Activated naive CD4-positive, alpha-beta T cell treated with anti-CD3 and anti-CD28 coated beads, Interleukin-2, amount 10 ng/mL, durations not matched to agents 7 days and 5 days (primary cell): ENCODE measurements around the gene PASD1.
"Not testable (repeated sequence)": the region's sequence is repeated elsewhere in the genome, so short reads cannot be mapped to it uniquely, and the experiment has no call there.

Experiments
- CTCF ChIA-PET: fragments of 350-600 bp; sonication (Branson Sonifier 250); formaldehyde crosslinking; loops from one replicate; lab custom pipeline; 2021; ENCODE audit warnings: antibody characterized with exemption; lab: Charles Lee
- DNase-seq: peaks from one replicate; pipeline ENCODE4 v3.0.0-alpha.2; 2020
- H3K27ac Mint-ChIP-seq: one replicate; pipeline ENCODE4 v1.8.0; 2021; ENCODE audit warnings: mild to moderate bottlenecking, moderate library complexity, mixed read lengths
- H3K27me3 Mint-ChIP-seq: one replicate; pipeline ENCODE4 v1.8.0; 2021; ENCODE audit warnings: mild to moderate bottlenecking, mixed read lengths
- H3K36me3 Mint-ChIP-seq: one replicate; pipeline ENCODE4 v1.8.0; 2021; ENCODE audit warnings: mixed read lengths
- H3K4me1 Mint-ChIP-seq: one replicate; pipeline ENCODE4 v1.8.0; 2021; ENCODE audit warnings: mixed read lengths
- H3K4me3 Mint-ChIP-seq: one replicate; pipeline ENCODE4 v1.8.0; 2021; ENCODE audit warnings: mild to moderate bottlenecking, moderate library complexity, mixed read lengths
- H3K9me3 Mint-ChIP-seq: one replicate; pipeline ENCODE4 v1.8.0; 2021; ENCODE audit warnings: mixed read lengths

The PASD1 gene

DNA sequence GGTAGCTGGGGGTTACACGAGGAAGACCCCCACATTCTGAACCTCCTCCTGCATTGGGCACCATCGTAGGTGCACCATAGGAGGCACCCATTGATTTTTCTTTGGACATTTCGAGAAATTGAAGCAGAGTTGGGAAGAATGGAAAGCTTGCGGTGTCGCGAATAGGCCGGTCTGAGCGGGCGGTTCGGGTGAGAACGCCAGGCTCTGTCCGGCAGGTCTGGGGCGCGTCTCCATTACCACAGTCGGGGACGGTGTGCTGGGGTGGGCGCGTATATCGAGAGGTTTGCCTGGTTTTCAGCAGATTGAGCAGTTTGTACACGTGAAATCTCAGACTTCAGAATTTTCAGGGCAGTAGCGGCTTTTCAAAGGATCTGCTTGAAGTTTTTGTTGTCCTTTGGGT lies 560 bp downstream of the PASD1 start:
- no peak overlapping the region for H3K27ac Mint-ChIP-seq
- H3K4me1 Mint-ChIP-seq = no peaks in the 10 kb centered on the region
- no peaks in the 10 kb centered on the region for H3K9me3 Mint-ChIP-seq
- CTCF ChIA-PET = no interaction called here
- no peak for DNase-seq
- H3K36me3 Mint-ChIP-seq = no peaks in the 10 kb centered on the region
- no peak overlapping the region for H3K4me3 Mint-ChIP-seq
- no peaks in the 10 kb centered on the region for H3K27me3 Mint-ChIP-seq

DNA sequence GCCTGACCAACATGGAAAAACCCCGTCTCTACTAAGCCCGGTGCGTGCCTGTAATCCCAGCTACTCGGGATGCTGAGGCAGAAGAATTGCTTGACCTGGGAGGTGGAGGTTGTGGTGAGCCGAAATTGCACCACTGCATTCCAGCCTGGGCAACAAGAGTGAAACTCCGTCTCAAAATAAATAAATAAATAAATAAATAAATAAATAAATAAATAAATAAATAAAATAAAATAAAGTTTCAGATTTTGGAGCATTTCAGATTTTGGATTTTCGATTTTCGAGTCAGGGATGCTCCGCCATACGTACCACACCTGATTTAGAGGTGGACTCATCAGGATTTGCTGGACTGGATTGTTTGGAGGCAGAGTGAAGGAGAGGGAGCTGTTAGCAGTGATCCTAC lies 3.4 kb downstream of the PASD1 start:
- H3K36me3 Mint-ChIP-seq, CTCF ChIA-PET, H3K9me3 Mint-ChIP-seq, H3K27ac Mint-ChIP-seq, DNase-seq, H3K27me3 Mint-ChIP-seq, H3K4me3 Mint-ChIP-seq, H3K4me1 Mint-ChIP-seq: not testable (repeated sequence)

DNA sequence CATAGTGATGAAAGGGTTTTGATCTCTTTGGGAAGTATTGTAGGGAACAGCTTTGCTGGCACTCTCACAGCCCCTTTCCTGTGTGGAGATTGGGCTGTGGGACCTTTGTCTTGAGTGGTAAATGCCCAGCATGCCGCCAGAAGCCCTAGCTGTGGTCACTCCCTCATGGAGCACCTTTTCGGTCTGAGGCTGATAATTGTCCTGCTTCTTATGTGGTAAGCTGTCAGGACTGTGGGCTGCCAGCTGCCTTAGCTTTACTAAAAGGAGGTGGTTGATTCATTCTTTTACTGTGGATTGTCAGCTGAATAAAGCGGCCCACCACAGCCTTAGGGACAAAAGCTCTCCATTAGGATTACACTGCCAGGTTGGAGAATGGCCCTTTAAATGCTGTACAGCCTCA lies 7.1 kb downstream of the PASD1 start:
- H3K4me3 Mint-ChIP-seq = no peak overlapping the region
- no peak overlapping the region for H3K27ac Mint-ChIP-seq
- no peaks in the 10 kb centered on the region for H3K36me3 Mint-ChIP-seq
- CTCF ChIA-PET = no interaction called here
- no peaks in the 10 kb centered on the region for H3K9me3 Mint-ChIP-seq
- no peak for DNase-seq
- H3K4me1 Mint-ChIP-seq = no peaks in the 10 kb centered on the region
- H3K27me3 Mint-ChIP-seq = peaks cover 4% of the 10 kb centered on the region

DNA sequence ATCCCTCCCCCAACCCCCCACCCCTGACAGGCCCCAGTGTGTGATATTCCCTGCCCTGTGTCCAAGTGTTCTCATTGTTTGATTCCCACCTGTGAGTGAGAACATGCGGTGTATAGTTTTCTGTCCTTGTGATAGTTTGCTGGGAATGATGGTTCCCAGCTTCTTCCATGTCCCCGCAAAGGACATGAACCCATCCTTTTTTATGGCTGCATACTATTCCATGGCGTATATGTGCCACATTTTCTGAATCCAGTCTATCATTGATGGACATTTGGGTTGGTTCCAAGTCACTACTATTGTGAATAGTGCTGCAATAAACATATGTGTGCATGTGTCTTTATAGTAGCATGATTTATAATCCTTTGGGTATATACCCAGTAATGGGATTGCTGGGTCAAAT lies 29.9 kb downstream of the PASD1 start:
- H3K4me1 Mint-ChIP-seq, H3K27ac Mint-ChIP-seq, H3K4me3 Mint-ChIP-seq, H3K36me3 Mint-ChIP-seq, H3K27me3 Mint-ChIP-seq, H3K9me3 Mint-ChIP-seq, DNase-seq, CTCF ChIA-PET: not testable (repeated sequence)

DNA sequence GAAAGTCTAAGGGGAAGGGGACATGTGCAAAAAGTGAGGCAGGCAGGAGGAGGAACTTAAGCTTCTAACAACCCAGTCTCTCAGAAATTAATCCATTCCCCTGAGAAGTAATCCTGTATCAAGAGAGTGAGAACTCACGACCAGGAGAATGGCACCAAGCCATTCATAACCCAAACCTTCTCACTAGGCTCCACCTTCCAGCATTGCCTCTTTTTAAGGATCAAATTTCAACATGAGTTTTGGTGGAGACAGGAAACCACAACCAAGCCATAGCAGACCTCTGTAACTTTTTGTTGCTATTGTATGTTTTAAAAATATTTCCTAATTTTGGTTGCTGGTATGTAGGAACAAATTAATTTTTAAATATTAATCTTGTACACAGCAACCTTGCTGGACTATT lies 32.8 kb downstream of the PASD1 start:
- Mint-ChIP-seq H3K4me1 (no peaks in the 10 kb centered on the region), H3K9me3 (no peaks in the 10 kb centered on the region), H3K27me3 (no peaks in the 10 kb centered on the region), H3K4me3 (no peak overlapping the region), H3K27ac (no peak overlapping the region), H3K36me3 (no peaks in the 10 kb centered on the region)
- no peak for DNase-seq
- CTCF ChIA-PET = no interaction called here

DNA sequence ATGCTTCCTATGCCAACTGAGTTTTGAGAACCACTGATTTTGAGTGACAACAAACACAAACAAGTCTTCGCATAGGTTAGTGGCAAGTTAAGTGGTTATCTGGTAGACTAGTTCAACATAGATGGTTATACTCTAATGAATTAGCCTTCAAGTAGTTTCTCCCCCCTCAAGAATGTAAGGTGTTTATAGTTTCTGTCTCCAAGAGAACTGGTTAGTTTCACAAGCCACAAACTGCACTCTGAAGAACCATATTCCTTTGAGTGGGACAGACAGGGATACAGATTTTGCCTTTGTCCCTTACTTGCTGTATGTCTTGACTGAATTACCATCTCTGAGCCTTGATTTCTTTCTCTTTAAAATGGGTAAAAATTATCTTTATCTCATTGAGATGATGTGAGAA lies 41.5 kb downstream of the PASD1 start:
- Mint-ChIP-seq H3K27ac (no peak overlapping the region), H3K36me3 (no peaks in the 10 kb centered on the region), H3K9me3 (no peaks in the 10 kb centered on the region), H3K4me1 (no peaks in the 10 kb centered on the region), H3K4me3 (no peak overlapping the region), H3K27me3 (no peaks in the 10 kb centered on the region)
- CTCF ChIA-PET = no interaction called here
- no peak for DNase-seq

DNA sequence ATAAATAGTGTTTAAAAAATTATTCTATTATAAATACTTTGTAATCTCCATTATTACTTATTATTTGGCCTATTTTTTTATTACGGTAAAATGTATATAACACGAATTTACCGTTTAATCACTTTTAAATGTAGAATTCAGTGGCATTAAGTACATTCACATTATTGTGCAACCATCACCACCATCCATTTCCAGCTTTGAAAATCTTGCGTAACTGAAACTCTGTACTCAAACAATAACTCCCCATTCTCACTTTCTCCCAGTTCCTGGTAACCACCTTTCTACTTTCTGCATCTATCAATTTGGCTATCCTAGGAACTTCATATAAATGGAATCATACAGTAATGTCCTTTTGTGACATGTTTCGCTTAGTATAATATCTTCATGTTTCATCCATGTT lies 45.7 kb downstream of the PASD1 start:
- CTCF ChIA-PET = no interaction called here
- H3K27ac Mint-ChIP-seq = no peak overlapping the region
- H3K27me3 Mint-ChIP-seq = no peaks in the 10 kb centered on the region
- H3K36me3 Mint-ChIP-seq = no peaks in the 10 kb centered on the region
- no peaks in the 10 kb centered on the region for H3K9me3 Mint-ChIP-seq
- H3K4me3 Mint-ChIP-seq = no peak overlapping the region
- no peaks in the 10 kb centered on the region for H3K4me1 Mint-ChIP-seq
- no peak for DNase-seq

DNA sequence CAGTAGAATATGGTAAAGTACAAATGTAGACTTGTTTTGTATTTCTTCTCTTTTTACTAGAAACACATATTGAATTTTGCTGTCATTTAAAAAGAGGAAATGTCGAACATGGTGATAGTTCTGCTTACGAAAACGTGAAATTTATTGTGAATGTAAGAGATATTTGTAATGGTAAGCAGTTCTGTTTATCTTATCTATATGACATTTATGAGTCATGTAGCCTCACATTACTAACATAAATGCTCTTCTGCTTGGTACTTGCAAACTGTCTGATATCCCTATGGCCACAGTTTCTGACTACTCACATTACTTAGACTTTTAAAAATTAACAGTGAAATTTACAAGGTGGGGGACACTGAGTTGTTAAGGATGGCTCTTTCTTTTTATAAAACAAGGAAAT lies 57.9 kb downstream of the PASD1 start:
- no peak overlapping the region for H3K4me3 Mint-ChIP-seq
- no peak for DNase-seq
- no peaks in the 10 kb centered on the region for H3K36me3 Mint-ChIP-seq
- no peaks in the 10 kb centered on the region for H3K27me3 Mint-ChIP-seq
- no peaks in the 10 kb centered on the region for H3K4me1 Mint-ChIP-seq
- no peaks in the 10 kb centered on the region for H3K9me3 Mint-ChIP-seq
- H3K27ac Mint-ChIP-seq = no peak overlapping the region
- CTCF ChIA-PET = no interaction called here

DNA sequence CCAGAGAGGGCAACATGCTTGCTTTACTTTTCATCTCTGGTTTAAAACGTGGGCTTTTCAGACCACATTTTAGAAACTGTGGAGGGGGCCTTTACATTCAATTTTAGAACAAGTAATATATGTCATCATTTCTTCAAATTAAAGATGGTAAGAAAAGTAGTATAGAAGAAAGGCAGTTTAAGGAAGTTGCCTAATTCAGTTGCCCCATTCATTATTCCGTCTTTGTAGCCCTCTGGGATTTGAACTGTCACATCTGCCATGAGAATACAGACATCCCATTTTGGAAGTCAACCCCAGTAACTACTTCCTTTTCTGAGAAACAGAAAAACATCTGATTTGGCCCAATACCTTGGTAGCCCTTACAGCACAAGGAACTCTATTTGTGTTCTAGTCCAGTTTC lies 61.2 kb downstream of the PASD1 start:
- no peaks in the 10 kb centered on the region for H3K36me3 Mint-ChIP-seq
- H3K27ac Mint-ChIP-seq = no peak overlapping the region
- H3K4me3 Mint-ChIP-seq = no peak overlapping the region
- no peaks in the 10 kb centered on the region for H3K9me3 Mint-ChIP-seq
- CTCF ChIA-PET = no interaction called here
- H3K4me1 Mint-ChIP-seq = no peaks in the 10 kb centered on the region
- H3K27me3 Mint-ChIP-seq = no peaks in the 10 kb centered on the region
- DNase-seq = no peak

DNA sequence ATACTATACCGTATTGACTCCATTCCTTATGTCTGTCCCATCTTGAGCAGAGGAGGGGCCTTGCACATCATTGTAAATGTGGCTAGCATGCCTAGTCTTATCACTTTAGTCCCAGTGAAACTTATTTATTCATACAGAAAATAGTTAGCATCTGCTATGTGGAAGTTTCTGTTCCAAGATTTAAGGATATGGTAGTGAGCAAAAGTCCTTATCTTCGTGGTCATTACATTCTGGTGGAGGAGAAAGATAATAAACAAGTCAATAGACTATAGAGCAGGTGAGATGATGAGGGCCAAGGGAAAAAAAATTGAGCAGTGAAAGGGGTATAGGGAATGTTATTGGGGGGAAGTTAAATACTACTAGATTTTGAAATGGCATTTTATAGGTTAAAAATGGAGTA lies 68.3 kb downstream of the PASD1 start:
- Mint-ChIP-seq H3K36me3 (no peaks in the 10 kb centered on the region), H3K9me3 (no peaks in the 10 kb centered on the region), H3K4me1 (no peaks in the 10 kb centered on the region), H3K4me3 (no peak overlapping the region), H3K27ac (no peak overlapping the region), H3K27me3 (no peaks in the 10 kb centered on the region)
- no peak for DNase-seq
- CTCF ChIA-PET = no interaction called here

DNA sequence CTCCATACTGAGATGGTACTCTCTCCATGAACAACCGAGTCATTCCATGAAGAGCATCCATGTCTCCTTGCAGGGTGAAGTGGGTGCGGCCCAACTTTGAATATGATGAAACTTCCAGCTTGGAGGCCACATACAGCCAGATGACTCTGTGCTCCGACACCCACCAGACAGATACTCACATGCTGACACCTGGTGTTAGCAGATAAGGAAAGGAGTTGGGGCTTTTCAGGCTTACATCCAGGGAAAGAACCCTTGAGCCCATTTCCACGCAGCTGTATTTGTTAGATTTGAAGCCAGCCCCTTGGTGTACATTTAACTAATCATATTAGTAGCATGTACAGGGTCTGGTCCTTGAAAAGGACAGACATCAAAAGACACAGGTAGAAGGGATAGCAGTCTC lies 69.7 kb downstream of the PASD1 start:
- no peak for DNase-seq
- no peak overlapping the region for H3K27ac Mint-ChIP-seq
- H3K27me3 Mint-ChIP-seq = no peaks in the 10 kb centered on the region
- H3K36me3 Mint-ChIP-seq = no peaks in the 10 kb centered on the region
- CTCF ChIA-PET = interaction anchor here (0.6 kb wide), 1 partner anchor 35 kb away, joined by 3 read pairs; no protein-coding TSS in a partner anchor
- H3K9me3 Mint-ChIP-seq = no peaks in the 10 kb centered on the region
- no peak overlapping the region for H3K4me3 Mint-ChIP-seq
- H3K4me1 Mint-ChIP-seq = no peaks in the 10 kb centered on the region

DNA sequence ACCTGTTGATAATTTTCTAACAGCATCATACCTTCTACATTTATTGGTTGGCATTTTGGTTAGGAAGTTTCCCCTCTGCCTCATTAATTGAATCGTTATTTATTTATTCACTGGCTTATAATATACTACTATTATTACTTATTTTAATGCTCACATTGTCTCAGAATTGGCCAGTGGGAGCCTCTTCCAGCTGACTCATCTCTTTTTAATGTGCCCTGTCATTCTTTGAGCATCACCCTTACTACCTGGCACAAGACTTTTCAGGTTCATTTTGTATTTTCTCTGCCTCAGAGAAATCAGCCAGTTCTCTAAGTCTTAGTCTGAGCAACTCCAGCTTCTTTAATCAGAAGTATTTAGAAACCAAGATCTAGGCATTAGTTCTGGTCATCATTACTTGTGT lies 71.5 kb downstream of the PASD1 start:
- H3K36me3 Mint-ChIP-seq = no peaks in the 10 kb centered on the region
- H3K9me3 Mint-ChIP-seq = no peaks in the 10 kb centered on the region
- H3K4me1 Mint-ChIP-seq = no peaks in the 10 kb centered on the region
- CTCF ChIA-PET = no interaction called here
- H3K4me3 Mint-ChIP-seq = no peak overlapping the region
- DNase-seq = no peak
- no peaks in the 10 kb centered on the region for H3K27me3 Mint-ChIP-seq
- no peak overlapping the region for H3K27ac Mint-ChIP-seq

DNA sequence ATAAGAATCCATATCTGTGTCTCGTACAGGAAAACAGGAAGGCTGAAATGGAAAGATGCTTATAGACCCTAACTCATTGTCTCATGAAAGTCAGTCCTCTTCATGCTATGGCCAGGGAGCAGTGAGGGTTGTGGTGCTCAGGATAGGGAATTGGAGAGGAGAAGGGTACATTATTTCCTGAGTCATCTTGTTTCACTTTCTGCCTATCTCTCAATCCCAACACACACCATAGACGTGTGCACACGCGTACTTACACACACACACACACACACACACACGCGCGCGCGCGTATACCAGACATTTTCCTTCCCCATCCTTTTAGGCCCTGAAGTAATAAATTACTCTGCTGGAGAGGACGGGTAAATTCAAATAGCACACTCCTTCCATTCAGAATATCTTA lies 78.1 kb downstream of the PASD1 start:
- H3K27me3 Mint-ChIP-seq = no peaks in the 10 kb centered on the region
- CTCF ChIA-PET = no interaction called here
- H3K27ac Mint-ChIP-seq = no peak overlapping the region
- no peak for DNase-seq
- no peaks in the 10 kb centered on the region for H3K4me1 Mint-ChIP-seq
- H3K4me3 Mint-ChIP-seq = no peak overlapping the region
- H3K9me3 Mint-ChIP-seq = no peaks in the 10 kb centered on the region
- H3K36me3 Mint-ChIP-seq = no peaks in the 10 kb centered on the region

DNA sequence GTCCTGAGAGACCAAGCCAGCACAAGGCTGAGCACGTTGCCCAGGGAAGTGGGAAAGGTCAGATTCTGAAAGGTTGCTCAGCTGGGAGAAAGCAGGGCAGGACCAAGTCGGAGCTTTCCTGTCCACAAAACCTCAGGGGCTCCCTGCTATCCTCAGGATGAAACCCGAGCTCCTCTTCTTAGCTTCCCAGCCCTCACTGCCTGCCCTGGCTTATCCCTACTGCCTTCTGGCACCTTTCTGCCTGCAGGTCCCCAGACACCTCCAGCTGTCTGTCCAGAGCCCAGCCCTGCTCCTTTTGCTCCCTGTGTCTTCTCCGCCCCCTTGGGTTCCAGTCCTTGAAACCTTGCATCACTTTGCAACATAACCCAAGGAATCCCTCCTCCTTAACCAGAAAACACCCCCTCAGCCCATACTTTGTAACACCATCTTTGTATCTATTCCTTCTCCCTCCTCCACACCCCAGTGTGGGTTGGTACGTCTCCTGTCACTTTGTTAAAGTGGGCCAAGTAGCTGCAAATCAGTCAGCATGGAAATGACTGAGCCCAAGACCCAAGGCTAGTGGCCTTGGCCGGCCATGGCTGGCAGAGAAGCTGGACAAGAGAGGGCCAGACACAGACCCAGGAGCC lies 111.8 kb downstream of the PASD1 start:
- CTCF ChIA-PET = no interaction called here
- Mint-ChIP-seq H3K4me3 (no peak overlapping the region), H3K9me3 (no peaks in the 10 kb centered on the region), H3K36me3 (no peaks in the 10 kb centered on the region), H3K4me1 (no peaks in the 10 kb centered on the region), H3K27me3 (no peaks in the 10 kb centered on the region), H3K27ac (no peak overlapping the region)
- no peak for DNase-seq

DNA sequence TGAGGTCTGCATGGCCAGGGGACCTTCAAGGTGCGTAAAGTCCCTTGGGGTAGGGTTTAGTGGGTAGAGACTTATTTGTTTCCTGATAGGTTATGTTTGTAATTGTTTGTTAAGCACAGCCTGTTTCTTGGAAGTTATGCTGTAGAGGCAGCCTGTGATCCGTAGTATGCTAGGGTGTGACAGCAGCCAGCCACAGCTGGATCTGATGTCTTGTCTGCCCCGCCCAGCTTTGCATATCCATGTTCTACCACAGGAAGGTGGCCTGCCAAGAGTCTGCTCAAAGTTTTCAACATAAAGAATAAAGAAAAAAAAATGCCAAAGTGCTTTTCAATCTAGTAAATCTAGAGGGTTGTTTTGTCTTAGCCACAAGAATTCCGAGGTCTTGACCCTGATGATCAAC lies 112.7 kb downstream of the PASD1 start:
- no peak overlapping the region for H3K4me3 Mint-ChIP-seq
- CTCF ChIA-PET = no interaction called here
- H3K4me1 Mint-ChIP-seq = no peaks in the 10 kb centered on the region
- H3K27ac Mint-ChIP-seq = no peak overlapping the region
- no peaks in the 10 kb centered on the region for H3K9me3 Mint-ChIP-seq
- H3K36me3 Mint-ChIP-seq = no peaks in the 10 kb centered on the region
- no peak for DNase-seq
- no peaks in the 10 kb centered on the region for H3K27me3 Mint-ChIP-seq
